OCI-LY1 (cell line): ENCODE measurements around the gene ALG8.

Source experiments
- H2AFZ ChIP-seq: fragments of 200-600 bp; sonication (generic), shearing (Covaris generic); 2 replicates; pipeline ENCODE4 v1.6.0; 2014; ENCODE audit warnings: antibody characterized with exemption, mild to moderate bottlenecking, low read length
- H3F3A ChIP-seq: fragments of 200-600 bp; sonication (generic), shearing (Covaris generic); 2 replicates; pipeline ENCODE4 v1.6.0; 2014; ENCODE audit warnings: mild to moderate bottlenecking, antibody characterized with exemption, low read length, moderate library complexity; ENCODE audit not compliant: insufficient read depth
- H3K27ac ChIP-seq: fragments of 200-600 bp; sonication (generic); 2 replicates; pipeline ENCODE4 v1.5.1; 2014; ENCODE audit warnings: low read length, mixed run types, mild to moderate bottlenecking, low read depth; ENCODE audit not compliant: poor library complexity, severe bottlenecking
- H3K27me3 ChIP-seq: fragments of 200-600 bp; sonication (generic); 2 replicates; pipeline ENCODE4 v1.6.0; 2014; ENCODE audit warnings: antibody characterized with exemption, mild to moderate bottlenecking, low read length, moderate library complexity; ENCODE audit not compliant: insufficient read depth
- H3K36me3 ChIP-seq: fragments of 200-600 bp; sonication (generic); 2 replicates; pipeline ENCODE4 v1.6.1; 2014; ENCODE audit warnings: mild to moderate bottlenecking, antibody characterized with exemption, low read length, moderate library complexity, mixed read lengths; ENCODE audit not compliant: insufficient read depth
- H3K4me1 ChIP-seq: fragments of 200-600 bp; sonication (generic); 2 replicates; pipeline ENCODE4 v1.5.1; 2014; ENCODE audit warnings: mild to moderate bottlenecking, low read length, moderate library complexity; ENCODE audit not compliant: insufficient read depth, severe bottlenecking
- H3K4me2 ChIP-seq: fragments of 200-600 bp; sonication (generic), shearing (Covaris generic); 2 replicates; pipeline ENCODE4 v1.6.1; 2014; ENCODE audit warnings: low read length
- H3K4me3 ChIP-seq: fragments of 200-600 bp; sonication (generic); 2 replicates; pipeline ENCODE4 v1.5.1; 2014; ENCODE audit warnings: low read length, low read depth, mild to moderate bottlenecking, mixed read lengths; ENCODE audit not compliant: poor library complexity, severe bottlenecking
- H3K79me2 ChIP-seq: fragments of 200-600 bp; shearing (Covaris generic); 2 replicates; pipeline ENCODE4 v1.6.1; 2016; ENCODE audit warnings: mixed run types, low read length, mixed read lengths; ENCODE audit not compliant: insufficient read depth
- H3K9ac ChIP-seq: fragments of 200-600 bp; sonication (generic), shearing (Covaris generic); 2 replicates; pipeline ENCODE4 v1.6.1; 2014; ENCODE audit warnings: mild to moderate bottlenecking, low read length, mixed read lengths
- H3K9me2 ChIP-seq: fragments of 200-600 bp; sonication (generic), shearing (Covaris generic); 2 replicates; pipeline ENCODE4 v1.6.1; 2014; ENCODE audit warnings: low read depth, mild to moderate bottlenecking, low read length, mixed read lengths
- H3K9me3 ChIP-seq: fragments of 200-600 bp; shearing (Covaris generic); 2 replicates; pipeline ENCODE4 v1.6.1; 2014; ENCODE audit warnings: low read length, mixed read lengths
- H4K20me1 ChIP-seq: fragments of 200-600 bp; sonication (generic), shearing (Covaris generic); 2 replicates; pipeline ENCODE4 v1.6.0; 2016; ENCODE audit warnings: mild to moderate bottlenecking, low read length; ENCODE audit not compliant: insufficient read depth
- EZH2 ChIP-seq: fragments of 200-600 bp; sonication (generic), shearing (Covaris generic); IDR thresholded peaks from 2 replicates; pipeline ENCODE4 v1.8.0; 2017; ENCODE audit warnings: borderline replicate concordance, mixed run types, mild to moderate bottlenecking, antibody characterized with exemption, low read length, moderate library complexity, mixed read lengths
- TF ChIP-seq, protein P1 (sequence below): fragments of 200-600 bp; sonication (generic), shearing (Covaris generic); IDR thresholded peaks from 2 replicates; pipeline ENCODE4 v1.5.1; 2017; ENCODE audit warnings: mild to moderate bottlenecking, antibody characterized with exemption, low read length, moderate library complexity, mixed read lengths

ALG8 gene

DNA sequence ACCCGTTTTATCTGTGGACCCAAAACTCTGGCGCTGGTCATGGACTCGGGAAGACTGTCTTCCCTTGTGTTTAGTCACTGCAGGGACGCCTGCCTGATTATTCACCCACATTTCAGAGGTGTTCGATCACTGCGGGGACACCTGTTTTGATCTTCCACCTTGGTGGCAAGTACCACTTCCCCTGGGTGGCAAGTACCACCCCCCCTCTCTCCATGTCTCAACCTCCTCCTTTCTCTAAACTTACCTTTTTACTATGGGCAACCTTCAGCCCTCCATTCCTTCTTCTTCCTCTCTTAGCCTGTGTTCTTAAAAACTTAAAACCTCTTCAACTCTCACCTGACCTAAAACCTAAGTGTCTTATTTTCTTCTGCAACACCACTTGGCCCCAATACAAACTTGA is 57.8 kb downstream of the ALG8 start:
- no peak for TF ChIP-seq EZH2
- TF ChIP-seq, protein P1, sequence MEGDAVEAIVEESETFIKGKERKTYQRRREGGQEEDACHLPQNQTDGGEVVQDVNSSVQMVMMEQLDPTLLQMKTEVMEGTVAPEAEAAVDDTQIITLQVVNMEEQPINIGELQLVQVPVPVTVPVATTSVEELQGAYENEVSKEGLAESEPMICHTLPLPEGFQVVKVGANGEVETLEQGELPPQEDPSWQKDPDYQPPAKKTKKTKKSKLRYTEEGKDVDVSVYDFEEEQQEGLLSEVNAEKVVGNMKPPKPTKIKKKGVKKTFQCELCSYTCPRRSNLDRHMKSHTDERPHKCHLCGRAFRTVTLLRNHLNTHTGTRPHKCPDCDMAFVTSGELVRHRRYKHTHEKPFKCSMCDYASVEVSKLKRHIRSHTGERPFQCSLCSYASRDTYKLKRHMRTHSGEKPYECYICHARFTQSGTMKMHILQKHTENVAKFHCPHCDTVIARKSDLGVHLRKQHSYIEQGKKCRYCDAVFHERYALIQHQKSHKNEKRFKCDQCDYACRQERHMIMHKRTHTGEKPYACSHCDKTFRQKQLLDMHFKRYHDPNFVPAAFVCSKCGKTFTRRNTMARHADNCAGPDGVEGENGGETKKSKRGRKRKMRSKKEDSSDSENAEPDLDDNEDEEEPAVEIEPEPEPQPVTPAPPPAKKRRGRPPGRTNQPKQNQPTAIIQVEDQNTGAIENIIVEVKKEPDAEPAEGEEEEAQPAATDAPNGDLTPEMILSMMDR = no peak
- Histone ChIP-seq H3K4me1 (peaks cover 30% of the 10 kb centered on the region), H3K4me3 (no peak overlapping the region), H3K9me3 (peaks cover 3% of the 10 kb centered on the region; the same call in 1 of the 2 replicates), H3K4me2 (no peak overlapping the region), H3F3A (no peaks in the 10 kb centered on the region), H2AFZ (no peak overlapping the region; the same call in 1 of the 2 replicates), H3K36me3 (peaks cover 6% of the 10 kb centered on the region; the same call in 1 of the 2 replicates), H3K9me2 (no peaks in the 10 kb centered on the region), H3K9ac (no peak overlapping the region), H3K27ac (no peak overlapping the region), H3K79me2 (peaks cover 29% of the 10 kb centered on the region), H4K20me1 (no peaks in the 10 kb centered on the region), H3K27me3 (no peaks in the 10 kb centered on the region)

DNA sequence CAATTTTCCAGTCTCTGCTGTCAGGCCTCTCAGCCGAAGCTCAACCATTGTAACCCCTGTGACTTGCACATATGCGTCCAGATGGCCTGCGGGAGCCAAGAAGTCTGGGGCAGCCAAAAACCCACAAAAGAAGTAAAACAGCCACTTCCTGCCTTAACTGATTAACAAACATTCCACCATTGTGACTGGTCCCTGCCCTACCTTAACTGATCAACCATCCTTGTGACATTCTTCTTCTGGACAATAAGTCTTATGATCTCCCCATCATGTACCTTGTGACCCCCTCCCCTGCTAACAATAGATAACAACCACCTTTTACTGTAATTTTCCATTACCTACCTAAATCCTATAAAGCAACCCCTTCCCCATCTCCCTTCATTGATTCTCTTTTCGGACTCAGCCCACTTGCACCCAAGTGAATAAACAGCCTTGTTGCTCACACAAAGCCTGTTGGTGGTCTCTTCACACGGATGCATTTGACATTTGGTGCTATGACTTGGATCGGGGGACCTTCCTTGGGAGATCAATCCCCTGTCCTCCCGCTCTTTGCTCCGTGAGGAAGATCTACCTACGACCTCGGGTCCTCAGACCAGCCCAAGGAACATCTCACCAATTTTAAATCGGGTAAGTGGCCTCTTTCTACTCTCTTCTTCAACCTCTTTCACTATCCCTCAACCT is 58.5 kb downstream of the ALG8 start:
- Histone ChIP-seq H3K4me3 (no peak overlapping the region), H3K27ac (no peak overlapping the region), H3K9me2 (no peaks in the 10 kb centered on the region), H3K9ac (no peak overlapping the region), H3K4me1 (peaks cover 33% of the 10 kb centered on the region), H3F3A (no peaks in the 10 kb centered on the region), H3K4me2 (no peak overlapping the region), H3K79me2 (peaks cover 33% of the 10 kb centered on the region), H3K9me3 (peaks cover 3% of the 10 kb centered on the region; the same call in 1 of the 2 replicates), H3K27me3 (no peaks in the 10 kb centered on the region), H3K36me3 (peaks cover 7% of the 10 kb centered on the region; the same call in 1 of the 2 replicates), H4K20me1 (no peaks in the 10 kb centered on the region), H2AFZ (no peak overlapping the region)
- TF ChIP-seq, protein P1 = no peak
- no peak for TF ChIP-seq EZH2

DNA sequence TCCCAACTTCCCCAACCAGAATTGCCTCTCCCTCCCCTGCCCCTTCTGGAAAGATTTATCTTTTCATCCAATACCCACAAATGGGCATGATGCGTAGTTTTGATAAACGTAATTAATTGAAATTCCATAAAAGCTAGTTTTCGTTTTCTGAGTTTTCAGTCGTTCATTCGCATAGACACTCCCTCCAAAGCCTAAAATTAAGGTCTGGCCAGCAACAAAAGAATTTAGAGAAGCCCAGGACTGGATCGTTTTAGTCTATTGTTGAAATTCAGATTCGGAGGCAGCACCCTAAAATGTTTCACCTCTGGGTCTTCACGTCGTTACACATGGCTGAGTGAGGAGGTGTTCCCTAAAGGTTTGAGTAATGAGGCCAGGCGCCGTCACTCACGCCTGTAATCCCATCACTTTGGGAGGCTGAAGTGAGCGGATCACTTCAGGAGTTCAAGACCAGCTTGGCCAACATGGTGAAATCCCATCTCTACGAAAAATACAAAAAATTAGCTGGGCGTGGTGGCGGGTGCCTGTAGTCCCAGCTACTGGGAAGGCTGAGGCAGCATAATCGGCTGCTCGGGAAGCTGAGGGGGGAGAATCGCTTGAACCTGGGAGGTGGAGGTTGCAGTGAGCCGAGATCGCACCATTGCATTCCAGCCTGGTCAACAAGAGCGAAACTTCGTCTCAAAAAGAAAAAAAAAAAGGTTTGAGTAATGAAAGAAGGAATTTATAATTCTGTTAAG is 59.2 kb downstream of the ALG8 start:
- Histone ChIP-seq H3K36me3 (peaks cover 12% of the 10 kb centered on the region; the same call in 1 of the 2 replicates), H2AFZ (peak overlapping the region; percentile 96), H3K9me3 (peaks cover 3% of the 10 kb centered on the region; the same call in 1 of the 2 replicates), H3F3A (no peaks in the 10 kb centered on the region), H3K9ac (peak overlapping the region; percentile 92), H4K20me1 (no peaks in the 10 kb centered on the region), H3K4me2 (peak overlapping the region; percentile 81), H3K27ac (no peak overlapping the region), H3K4me1 (peaks cover 33% of the 10 kb centered on the region), H3K9me2 (no peaks in the 10 kb centered on the region), H3K79me2 (peaks cover 41% of the 10 kb centered on the region), H3K27me3 (no peaks in the 10 kb centered on the region), H3K4me3 (peak overlapping the region; percentile 88)
- TF ChIP-seq, protein P1 = 0 out of 2 replicates have a peak, but pooled peaks have one; percentile 7
- no peak for TF ChIP-seq EZH2
